ENCODE data around the gene RALGPS1. TPM values are rescaled to one million over a fixed set of nuclear protein-coding genes. Genes with fewer than 3 reads are reported as not detected.
A peak's percentile ranks its signal among the peaks of the same experiment; 100 is the strongest.

Gene RALGPS1, protein sequence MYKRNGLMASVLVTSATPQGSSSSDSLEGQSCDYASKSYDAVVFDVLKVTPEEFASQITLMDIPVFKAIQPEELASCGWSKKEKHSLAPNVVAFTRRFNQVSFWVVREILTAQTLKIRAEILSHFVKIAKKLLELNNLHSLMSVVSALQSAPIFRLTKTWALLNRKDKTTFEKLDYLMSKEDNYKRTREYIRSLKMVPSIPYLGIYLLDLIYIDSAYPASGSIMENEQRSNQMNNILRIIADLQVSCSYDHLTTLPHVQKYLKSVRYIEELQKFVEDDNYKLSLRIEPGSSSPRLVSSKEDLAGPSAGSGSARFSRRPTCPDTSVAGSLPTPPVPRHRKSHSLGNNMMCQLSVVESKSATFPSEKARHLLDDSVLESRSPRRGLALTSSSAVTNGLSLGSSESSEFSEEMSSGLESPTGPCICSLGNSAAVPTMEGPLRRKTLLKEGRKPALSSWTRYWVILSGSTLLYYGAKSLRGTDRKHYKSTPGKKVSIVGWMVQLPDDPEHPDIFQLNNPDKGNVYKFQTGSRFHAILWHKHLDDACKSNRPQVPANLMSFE
- total RNA-seq: 10 to 100 TPM; 12.5 TPM
- long read RNA-seq, partial matches to known transcripts: 0 of 11 reads
- long read RNA-seq, other reads (novel, unspliced or antisense): 11 of 11 reads

GRCh38 chr9:126914458-126915280, at the start of gene RALGPS1:
RALGPS1 (plus strand) TSS chr9:126914782; CDS start chr9:126962290, 47,508 bp downstream.
- peak; percentile 99 to 100 for ATAC-seq
- peak; percentile 97 for DNase-seq
- intact Hi-C loops (cut with DNase I): loop anchor here in 1 of 2 donors (10.0 kb wide), 1 partner anchor 50 kb away; the partner anchor contains the start of gene ZBTB34

DNA sequence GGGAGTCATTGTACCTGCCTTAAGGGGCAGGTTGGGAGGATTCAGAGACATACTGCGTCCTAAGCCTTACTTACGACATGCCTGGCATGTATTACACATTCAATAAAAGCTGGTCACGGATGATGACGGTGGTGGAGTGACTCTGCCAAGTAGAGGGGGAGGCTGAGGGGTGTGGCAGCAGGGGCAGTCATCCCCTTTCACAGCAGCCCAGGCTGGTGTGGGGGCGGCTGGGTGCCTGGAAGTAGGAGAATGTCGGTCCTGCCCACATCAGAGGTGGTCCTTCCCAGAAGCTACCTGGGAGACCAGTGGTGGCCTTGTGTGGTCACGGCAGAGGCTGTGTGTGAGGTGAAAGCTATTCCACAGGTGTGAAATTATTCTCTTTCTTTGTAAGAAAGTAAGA, 45.2 kb upstream of the RALGPS1 start:
- ATAC-seq: peak in 1 of 2 donors; percentile 36
- intact Hi-C loops (cut with DNase I): loop anchor here in 1 of 2 donors (10.0 kb wide), 1 partner anchor 45 kb away; the partner anchor contains the start of gene RALGPS1
- DNase-seq: no peak

GRCh38 chr9:126872516-126872915, 42.1 kb upstream of the RALGPS1 start:
- no peak for ATAC-seq
- intact Hi-C loops (cut with DNase I): no loop called here
- DNase-seq: no peak

- DNase-seq (no peak), ATAC-seq (no peak)
- intact Hi-C loops (cut with DNase I): no loop called here
Measured at GRCh38 chr9:126874546-126875314, 39.9 kb upstream of the RALGPS1 start.

GRCh38 chr9:126875756-126876510, 38.6 kb upstream of the RALGPS1 start:
- DNase-seq (no peak), ATAC-seq (no peak)
- intact Hi-C loops (cut with DNase I): no loop called here

DNA sequence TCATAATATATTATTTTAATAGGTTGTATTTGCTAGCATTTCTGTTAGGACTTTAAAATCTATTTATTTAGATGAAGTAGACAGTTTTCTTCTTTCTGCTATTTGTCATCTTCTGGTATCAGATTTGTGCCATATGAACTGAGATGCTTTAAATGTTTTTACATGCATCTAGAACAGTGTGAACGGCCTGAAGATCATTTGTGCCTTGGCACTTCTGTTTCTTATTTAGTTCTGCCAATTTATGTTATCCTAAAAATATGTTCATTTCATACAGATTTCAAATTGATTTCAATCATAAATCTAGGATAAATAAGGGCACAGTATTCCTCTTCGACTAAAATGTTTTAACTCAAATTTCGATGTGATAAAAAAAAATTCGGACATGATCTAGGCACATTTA, 38.1 kb upstream of the RALGPS1 start:
- intact Hi-C loops (cut with DNase I): no loop called here
- no peak for ATAC-seq
- no peak for DNase-seq

- ATAC-seq (no peak), DNase-seq (no peak)
- intact Hi-C loops (cut with DNase I): no loop called here
Measured at GRCh38 chr9:126877418-126877817, 37.2 kb upstream of the RALGPS1 start.

DNA sequence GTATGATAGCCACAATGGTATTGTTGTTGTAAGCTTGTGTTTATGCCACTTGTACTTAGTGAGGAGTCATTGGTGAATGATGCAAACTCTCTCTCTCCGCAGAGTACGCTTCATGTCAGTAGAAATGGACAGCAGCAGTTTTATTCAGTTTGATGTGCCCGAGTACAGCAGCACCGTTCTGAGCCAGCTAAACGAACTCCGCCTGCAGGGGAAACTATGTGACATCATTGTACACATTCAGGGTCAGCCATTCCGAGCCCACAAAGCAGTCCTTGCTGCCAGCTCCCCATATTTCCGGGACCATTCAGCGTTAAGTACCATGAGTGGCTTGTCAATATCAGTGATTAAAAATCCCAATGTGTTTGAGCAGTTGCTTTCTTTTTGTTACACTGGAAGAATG, 35.3 kb upstream of the RALGPS1 start:
- intact Hi-C loops (cut with DNase I): no loop called here
- ATAC-seq: no peak
- no peak for DNase-seq

- intact Hi-C loops (cut with DNase I): no loop called here
- DNase-seq: no peak
- ATAC-seq: no peak
Measured at GRCh38 chr9:126880226-126880946, 34.2 kb upstream of the RALGPS1 start.

- intact Hi-C loops (cut with DNase I): no loop called here
- no peak for DNase-seq
- ATAC-seq: peak; percentile 52 to 88
Measured at GRCh38 chr9:126880947-126881332, 33.6 kb upstream of the RALGPS1 start.

- intact Hi-C loops (cut with DNase I): no loop called here
- no peak for DNase-seq
- ATAC-seq: no peak
Measured at GRCh38 chr9:126882746-126883145, 31.8 kb upstream of the RALGPS1 start.

DNA sequence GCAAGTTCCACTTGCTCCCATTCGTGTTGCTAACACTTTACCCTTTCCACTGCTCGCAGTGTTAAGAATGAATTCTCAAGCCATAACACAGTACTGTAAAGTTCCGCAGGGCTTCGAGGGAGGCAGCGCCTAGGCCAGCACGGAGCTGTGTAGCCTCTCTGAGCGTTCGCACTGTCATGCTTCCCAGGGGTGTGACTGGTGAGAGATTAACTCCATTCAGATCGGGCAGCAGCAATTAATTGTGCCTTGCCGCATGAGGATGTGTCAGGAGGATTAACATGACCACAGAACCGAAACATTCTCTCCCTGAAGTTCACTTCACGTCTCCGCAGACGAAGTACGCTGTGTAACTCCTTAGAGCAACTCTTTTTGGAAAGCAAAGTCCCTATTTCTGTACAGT, 30.9 kb upstream of the RALGPS1 start:
- DNase-seq: no peak
- intact Hi-C loops (cut with DNase I): no loop called here
- peak in 1 of 2 donors; percentile 45 for ATAC-seq

DNA sequence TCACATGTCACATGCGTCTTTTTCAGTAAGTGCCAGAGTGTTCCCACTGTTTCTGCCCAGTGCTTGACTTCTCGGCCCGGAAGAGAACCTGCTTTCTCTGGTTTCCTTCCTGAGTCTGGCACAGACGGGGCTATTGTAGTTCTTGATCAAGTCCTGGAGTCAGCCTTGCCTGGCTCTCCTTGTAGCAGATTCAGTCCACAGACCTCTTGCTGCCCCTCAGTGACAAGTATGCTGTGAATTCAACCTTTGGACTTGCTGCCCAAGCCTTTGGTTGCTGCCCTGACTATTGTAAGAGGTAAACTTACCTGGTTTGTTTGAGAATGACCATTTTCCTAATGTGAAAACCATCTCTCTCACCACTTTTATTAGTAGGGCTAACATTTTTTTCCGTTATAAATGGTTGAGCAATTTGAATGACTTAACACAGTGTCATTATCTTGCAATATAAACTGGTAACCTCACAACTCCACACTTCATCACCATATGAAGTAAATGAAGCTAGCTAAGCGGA, 29.4 kb upstream of the RALGPS1 start:
- peak in 1 of 2 donors; percentile 19 for ATAC-seq
- no peak for DNase-seq
- intact Hi-C loops (cut with DNase I): no loop called here

DNA sequence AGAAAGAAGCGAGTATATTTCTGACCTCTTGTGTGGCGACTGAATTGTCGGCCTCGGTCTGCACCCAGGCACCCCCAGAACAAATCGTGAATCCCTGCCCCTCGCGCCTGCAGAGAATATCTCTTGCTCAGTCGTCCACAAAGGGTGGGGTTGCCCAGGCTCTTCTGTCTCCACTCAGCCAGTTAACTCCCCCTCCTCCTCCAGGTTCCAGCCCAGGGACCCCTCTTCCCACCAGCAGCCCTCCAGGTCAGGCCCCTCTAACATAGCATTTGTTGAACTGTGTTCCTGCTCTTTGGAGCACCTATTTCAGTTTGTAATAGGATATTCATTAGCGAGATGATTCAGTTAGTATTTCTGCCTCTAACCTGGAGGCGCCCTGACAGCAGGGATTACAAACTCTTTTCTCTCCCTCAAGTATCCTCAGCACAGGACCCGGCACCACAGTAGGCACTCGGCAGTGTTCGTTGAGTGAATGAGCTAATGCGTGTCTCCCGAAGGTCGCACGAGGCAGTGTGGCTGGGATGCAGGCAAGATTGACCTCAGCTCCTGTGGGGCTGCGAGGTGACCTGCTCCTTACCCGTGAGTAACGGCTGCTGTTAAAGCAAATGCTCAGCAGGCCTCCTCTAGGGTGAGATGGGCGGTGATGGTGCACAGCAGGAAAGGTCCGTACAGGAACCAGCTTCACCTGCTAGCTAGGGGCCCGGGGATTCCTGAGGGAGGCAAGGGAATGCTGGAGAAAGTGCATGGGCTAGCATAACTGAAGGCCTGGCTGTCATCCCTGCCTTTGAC, 28.4 kb upstream of the RALGPS1 start:
- ATAC-seq (no peak), DNase-seq (no peak)
- intact Hi-C loops (cut with DNase I): no loop called here

- ATAC-seq (no peak), DNase-seq (no peak)
- intact Hi-C loops (cut with DNase I): no loop called here
Measured at GRCh38 chr9:126886897-126887296, 27.7 kb upstream of the RALGPS1 start.

DNA sequence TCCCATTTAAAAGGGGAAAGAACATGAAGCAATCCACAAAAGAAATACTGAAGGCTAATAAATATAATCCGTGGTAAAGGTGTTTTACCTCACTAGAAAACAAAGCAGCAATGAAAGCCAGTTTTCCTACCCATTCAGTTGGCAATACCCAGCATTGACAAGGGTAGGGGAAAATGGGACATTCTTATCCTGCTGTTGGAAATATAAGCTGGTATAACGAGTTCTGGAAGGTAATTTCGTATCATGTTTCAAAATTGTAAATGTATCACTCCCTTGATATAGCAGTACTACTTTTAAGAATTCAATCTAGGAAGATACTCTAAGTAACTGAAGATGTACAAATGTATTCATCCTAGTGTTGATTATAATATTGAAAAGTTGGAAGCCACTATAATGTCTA, 22.9 kb upstream of the RALGPS1 start:
- intact Hi-C loops (cut with DNase I): no loop called here
- ATAC-seq: no peak
- DNase-seq: no peak

DNA sequence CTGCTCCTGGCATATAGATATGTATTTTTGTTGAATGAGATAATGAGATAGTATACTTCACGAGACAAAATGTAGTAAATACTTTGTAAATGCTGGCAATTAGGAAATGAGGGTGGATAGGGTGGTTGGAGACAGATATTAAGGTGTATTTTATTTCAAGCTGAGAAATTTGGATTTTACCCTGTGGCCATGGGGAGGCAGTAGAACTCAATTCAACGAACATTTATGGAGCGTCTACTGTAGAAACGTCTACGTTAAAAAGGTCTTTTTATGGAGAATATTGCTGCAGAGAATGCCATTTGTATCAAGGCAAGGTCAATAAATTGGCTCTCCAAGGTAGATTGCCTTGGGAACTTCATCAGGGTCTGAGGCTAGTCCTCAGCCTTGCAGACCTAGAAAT, 21.5 kb upstream of the RALGPS1 start:
- DNase-seq (no peak), ATAC-seq (no peak)
- intact Hi-C loops (cut with DNase I): no loop called here
